Peyer's patch (tissue), 4 donors: ENCODE measurements around the gene C19orf47.

Source experiments
- POLR2A ChIP-seq, 2 donors: fragments of 450-650 bp; IDR thresholded peaks; one replicate each; pipeline ENCODE4 v1.5.1; 2017; ENCODE audit warnings: antibody characterized with exemption in 2 of 2, mild to moderate bottlenecking in 2 of 2, moderate library complexity in 2 of 2
- TF ChIP-seq, protein P1 (sequence below), 6 experiments: fragments of 450-650 bp in 4 of 6; fragments of 200-600 bp in 2 of 6; sonication (generic) in 1 of 6; IDR thresholded peaks; one replicate each; pipeline ENCODE4 v1.5.1; 2017 to 2019; ENCODE audit warnings: antibody characterized with exemption in 6 of 6, mild to moderate bottlenecking in 3 of 6, moderate library complexity in 1 of 6

DNA sequence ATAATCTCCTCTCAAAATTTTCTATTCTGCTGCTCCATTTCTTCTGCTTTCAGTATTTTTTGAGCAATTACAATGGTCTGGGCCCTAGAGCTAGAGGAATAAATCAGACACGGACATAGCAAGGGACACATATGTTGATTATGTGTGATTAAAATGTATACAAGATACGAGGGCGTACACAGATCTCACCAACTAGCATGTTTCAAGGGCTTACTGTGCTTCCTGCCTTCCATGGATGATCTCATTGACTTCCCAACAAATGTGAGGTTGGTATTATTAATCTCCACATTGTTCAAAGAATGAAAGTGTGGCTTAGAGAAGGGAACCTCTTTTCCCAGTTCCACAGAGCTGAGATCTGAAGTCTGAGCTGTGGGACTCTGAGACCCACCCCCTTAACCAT is 9.4 kb upstream of the C19orf47 start:
- TF ChIP-seq POLR2A (IDR thresholded peaks at IDR 0.05), result no peak
- TF ChIP-seq, protein P1, sequence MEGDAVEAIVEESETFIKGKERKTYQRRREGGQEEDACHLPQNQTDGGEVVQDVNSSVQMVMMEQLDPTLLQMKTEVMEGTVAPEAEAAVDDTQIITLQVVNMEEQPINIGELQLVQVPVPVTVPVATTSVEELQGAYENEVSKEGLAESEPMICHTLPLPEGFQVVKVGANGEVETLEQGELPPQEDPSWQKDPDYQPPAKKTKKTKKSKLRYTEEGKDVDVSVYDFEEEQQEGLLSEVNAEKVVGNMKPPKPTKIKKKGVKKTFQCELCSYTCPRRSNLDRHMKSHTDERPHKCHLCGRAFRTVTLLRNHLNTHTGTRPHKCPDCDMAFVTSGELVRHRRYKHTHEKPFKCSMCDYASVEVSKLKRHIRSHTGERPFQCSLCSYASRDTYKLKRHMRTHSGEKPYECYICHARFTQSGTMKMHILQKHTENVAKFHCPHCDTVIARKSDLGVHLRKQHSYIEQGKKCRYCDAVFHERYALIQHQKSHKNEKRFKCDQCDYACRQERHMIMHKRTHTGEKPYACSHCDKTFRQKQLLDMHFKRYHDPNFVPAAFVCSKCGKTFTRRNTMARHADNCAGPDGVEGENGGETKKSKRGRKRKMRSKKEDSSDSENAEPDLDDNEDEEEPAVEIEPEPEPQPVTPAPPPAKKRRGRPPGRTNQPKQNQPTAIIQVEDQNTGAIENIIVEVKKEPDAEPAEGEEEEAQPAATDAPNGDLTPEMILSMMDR (IDR thresholded peaks at IDR 0.05), result no peak
